Measurements from ENCODE around the gene IQCK.

The IQCK gene

DNA sequence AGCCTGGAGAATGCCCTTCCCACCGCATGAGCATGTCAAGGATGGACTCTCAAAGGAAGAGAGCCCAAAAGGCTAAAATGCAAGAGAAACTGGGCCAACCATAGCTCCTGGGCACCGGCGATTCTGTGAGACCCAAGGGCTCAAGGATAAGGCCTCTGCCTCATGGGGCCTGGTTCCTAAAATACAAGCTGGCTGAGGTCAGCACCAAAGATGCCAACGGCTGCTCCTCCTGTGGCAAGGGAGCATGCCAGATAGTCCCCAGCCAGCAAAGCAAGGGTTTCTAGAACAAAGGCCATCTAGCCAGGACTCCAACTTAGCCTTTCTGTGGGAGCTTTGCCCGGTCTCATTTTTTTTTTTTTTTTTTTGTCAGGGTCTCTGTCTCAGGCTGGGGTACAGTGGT lies 146.5 kb downstream of the IQCK start:
- no peak for DNase-seq

GRCh38 chr16:19868421-19868820 lies 150.3 kb downstream of the IQCK start:
- no peak for DNase-seq

DNA sequence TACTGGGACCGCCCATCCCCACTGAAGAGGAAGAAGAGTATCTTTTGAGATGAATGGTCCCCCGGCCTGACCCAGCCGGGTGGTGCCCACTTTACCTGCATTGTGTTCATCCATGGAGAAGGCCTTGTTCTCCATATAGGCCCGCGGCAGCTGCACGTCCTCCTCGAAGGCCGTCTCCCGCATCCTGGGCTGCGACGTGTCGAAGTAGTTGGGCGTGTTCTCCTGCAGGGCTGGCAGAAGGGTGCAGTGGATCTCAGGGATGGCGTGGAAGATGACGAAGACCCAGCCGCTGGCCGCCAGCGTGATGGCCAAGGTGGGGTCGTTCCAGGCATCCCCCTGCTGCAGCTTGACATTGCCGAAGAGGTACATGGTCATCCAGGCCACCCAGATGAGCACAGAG lies 153.7 kb downstream of the IQCK start:
- no peak for DNase-seq

GRCh38 chr16:19872179-19872863 lies 154.2 kb downstream of the IQCK start:
- DNase-seq, result no peak

GRCh38 chr16:19872935-19873334 lies 154.9 kb downstream of the IQCK start:
- DNase-seq, result no peak

DNA sequence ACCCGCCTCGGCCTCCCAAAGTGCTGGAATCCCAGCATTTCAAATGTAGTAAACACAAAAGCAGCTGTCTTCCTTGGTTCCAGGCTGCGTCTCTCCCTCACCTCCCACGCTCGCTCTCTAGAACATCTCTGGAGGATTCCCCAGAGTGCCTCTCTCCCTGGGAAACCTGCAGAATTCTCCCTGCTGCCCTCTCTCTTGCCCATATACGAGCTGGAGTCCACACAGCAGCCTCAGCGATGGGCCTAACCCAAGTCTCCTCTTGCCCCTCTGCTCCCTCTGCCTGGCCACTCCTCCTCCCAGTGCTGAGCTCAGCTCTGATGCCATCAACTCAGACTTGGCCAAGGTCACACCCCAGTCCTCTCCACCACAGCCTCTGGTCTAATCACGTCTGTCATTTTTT lies 156.0 kb downstream of the IQCK start:
- no peak for DNase-seq

- DNase-seq, result no peak
These were observed 156.9 kb downstream of the IQCK start for GRCh38 chr16:19874851-19875546.

GRCh38 chr16:19875900-19876299 lies 157.8 kb downstream of the IQCK start:
- no peak for DNase-seq

- DNase-seq, result no peak
These were observed 158.5 kb downstream of the IQCK start for GRCh38 chr16:19876501-19877059.

- no peak for DNase-seq
These were observed 160.7 kb downstream of the IQCK start for GRCh38 chr16:19878757-19879156.

- DNase-seq, result no peak
These were observed 161.2 kb downstream of the IQCK start for GRCh38 chr16:19879241-19879792.

DNA sequence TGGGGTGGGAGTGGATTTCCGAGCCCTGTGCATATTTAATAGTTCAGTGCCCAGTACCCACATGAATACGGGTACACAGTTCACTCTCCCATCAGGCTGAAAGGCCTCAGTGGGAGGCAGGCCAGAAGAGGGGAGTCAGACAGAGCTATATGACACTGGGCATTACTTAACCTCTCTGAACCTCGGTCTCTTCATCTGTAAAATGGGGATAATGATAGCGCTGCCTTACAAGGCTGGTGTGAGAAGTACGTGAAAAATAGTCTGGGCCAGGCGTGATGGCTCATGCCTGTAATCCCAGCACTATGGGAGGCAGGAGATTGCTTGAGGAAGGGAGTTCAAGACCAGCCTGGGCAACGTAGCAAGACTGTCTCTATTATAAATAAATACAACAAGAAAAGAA lies 163.0 kb downstream of the IQCK start:
- no peak for DNase-seq

- no peak for DNase-seq
These were observed 163.7 kb downstream of the IQCK start for GRCh38 chr16:19881783-19882182.

GRCh38 chr16:19882186-19882585 lies 164.1 kb downstream of the IQCK start:
- DNase-seq, result no peak

DNA sequence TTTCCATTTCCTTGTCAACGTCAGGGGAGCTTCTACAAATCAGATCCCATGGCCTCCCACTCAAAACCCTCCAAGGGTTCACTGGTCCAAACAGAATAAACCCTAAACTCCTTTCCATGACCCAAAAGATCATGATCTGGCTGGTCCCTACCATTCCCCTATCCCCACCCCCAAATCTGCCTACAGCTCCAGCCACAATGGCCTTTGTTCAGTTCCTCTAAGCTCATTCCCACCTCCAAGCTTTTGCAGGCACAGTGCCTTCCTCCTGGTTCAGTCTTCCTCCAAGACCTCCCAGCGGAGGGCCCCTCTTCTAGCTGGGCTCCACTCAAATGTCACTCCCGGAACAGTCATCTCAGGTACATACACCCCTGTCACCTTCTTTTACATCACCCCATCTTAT lies 164.6 kb downstream of the IQCK start:
- DNase-seq, result no peak

- no peak for DNase-seq
These were observed 165.4 kb downstream of the IQCK start for GRCh38 chr16:19883296-19883965.

DNA sequence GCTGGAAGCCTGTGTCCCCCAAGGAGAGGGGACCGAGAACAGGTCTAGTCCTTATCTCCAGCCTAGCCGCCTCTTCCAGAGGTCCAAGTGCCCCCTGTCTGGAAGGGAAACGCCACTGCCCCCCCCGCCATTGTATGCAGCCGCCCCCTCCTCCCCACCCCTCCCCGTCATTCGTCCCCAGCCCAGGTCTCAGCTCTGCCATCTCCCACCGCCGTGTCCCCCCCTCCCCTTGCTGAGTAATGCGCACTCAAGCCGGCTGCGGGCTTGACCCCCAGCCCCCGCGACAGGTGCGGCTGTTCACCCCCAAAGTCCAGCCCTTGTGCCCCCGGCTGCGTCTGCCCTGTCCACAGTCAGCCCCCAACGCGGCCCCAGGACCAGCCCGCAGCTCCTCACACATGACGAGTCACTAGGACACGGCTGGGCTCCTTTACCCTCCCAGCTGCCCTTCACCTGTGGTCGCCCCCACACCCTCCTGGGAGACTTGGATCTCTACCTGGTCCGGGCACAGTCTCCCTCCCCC lies 166.0 kb downstream of the IQCK start:
- DNase-seq, result no peak

DNA sequence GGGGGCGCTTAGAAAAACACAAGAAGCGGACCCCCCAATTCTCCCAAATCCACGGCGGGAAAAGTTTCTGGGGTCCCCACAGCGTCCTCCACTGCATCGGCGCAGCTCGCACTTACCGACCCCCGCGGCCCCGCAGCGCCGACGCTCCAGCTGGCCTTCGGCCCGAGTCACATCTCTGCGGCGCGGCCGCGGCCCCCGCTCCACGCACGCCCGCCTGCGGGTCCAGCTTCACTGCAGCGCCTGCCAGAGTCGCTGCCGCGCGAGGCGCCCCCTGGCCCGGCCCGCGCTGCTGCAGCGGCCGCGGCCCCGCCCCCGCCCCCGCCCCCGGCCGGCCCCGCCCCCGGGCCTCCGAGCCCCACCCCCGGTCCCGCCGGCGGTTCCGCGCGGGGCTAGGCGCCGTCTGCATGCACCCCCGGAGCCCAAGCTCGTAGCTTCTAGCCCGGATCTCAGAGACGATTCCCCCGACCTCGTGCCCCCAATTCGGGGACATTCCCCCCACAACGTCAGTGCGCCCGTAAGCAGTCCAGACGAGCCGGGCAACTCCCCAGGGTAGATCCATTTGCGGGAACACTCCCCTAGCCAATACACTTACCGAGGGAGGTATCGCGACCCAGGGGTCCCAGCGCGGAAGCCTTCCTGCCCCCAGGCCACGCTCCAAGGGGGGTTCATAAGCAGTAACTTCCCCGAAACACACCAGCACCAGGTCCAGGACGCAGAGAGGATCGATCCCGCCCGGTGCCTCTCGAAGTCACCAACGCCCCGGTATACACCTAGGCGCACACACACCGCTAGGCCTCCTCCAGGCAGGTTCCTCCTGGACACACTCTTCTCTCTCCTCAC lies 166.8 kb downstream of the IQCK start, which contains the start of gene GPRC5B:
TSS of gene GPRC5B (minus strand) at position 238 of the 840 bp plus-strand sequence. CDS start 12,003 bp downstream, outside the sequence.
- DNase-seq, result no peak

DNA sequence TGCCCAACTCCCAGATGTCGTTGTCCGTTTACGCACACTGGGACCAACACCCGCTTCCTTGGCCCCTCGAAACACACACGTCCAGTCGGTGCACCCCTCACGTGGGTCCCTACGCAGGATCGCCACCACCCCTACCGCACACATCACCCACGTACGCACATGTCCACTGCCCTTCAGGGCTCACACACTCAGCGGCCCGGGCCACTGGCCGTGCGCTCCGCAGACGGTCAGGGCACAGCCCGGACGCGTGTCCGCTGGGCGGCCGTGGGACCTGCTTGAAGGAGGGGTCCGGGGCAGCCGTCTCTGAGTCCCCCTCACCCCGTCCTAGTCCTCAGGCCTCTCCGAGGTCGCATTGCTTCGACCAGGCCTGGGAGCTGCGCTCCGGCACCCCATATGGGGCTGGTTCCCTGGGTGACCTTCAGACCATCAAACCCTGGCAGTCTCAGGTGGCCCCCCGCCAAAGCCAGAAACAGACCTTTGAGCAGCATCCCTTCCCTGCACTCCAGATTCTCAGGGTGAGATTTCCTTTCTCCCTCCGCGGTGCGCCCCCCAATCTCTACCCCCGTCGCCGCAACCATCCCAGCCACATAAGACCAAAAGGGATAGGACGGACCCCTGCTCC lies 167.5 kb downstream of the IQCK start:
- DNase-seq, result no peak

GRCh38 chr16:19886073-19886941 lies 168.2 kb downstream of the IQCK start:
- DNase-seq, result peak; percentile 68

DNA sequence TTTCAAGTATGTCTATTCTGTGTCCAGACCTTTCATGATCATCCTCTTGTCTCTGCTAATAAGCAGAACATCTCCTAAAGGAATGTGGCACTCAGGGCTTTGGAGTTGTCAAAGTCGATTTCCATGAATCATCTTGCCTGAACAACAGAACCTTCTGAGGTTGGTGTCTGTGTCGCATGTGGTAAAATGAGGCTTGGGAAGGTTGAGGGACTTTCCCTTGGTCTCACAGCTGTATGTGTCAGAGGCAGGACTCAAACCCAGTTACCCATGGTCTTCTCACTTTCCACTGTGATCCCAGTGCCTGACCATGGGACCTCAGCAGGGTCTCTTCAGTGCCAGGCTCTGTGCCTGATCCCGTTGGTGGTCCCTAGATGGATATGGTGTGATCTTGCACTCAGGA lies 170.8 kb downstream of the IQCK start:
- no peak for DNase-seq
